GF-D8 (cell line): ENCODE results near the gene SOST.

Source experiments
- DNase-seq: peaks from one replicate; lab custom pipeline; 2025; lab: John Stamatoyannopoulos, UW

Gene SOST

GRCh38 chr17:43707184-43707583, 51.4 kb downstream of the SOST start:
- DNase-seq: no peak

- no peak for DNase-seq
Measured at GRCh38 chr17:43706235-43706634, 52.4 kb downstream of the SOST start.
